GM18868 (cell line): Measurements from ENCODE around the gene NXNL1.
"Not testable (repeated sequence)": the region's sequence is repeated elsewhere in the genome, so short reads cannot be mapped to it uniquely, and the experiment has no call there.

Source experiments
- ATAC-seq: cut with Tn5 transposase; IDR thresholded peaks from one replicate; pipeline ENCODE4 v1.9.1; 2021; ENCODE audit warnings: mild to moderate bottlenecking, moderate library complexity; ENCODE audit not compliant: unreplicated experiment

Gene NXNL1

DNA sequence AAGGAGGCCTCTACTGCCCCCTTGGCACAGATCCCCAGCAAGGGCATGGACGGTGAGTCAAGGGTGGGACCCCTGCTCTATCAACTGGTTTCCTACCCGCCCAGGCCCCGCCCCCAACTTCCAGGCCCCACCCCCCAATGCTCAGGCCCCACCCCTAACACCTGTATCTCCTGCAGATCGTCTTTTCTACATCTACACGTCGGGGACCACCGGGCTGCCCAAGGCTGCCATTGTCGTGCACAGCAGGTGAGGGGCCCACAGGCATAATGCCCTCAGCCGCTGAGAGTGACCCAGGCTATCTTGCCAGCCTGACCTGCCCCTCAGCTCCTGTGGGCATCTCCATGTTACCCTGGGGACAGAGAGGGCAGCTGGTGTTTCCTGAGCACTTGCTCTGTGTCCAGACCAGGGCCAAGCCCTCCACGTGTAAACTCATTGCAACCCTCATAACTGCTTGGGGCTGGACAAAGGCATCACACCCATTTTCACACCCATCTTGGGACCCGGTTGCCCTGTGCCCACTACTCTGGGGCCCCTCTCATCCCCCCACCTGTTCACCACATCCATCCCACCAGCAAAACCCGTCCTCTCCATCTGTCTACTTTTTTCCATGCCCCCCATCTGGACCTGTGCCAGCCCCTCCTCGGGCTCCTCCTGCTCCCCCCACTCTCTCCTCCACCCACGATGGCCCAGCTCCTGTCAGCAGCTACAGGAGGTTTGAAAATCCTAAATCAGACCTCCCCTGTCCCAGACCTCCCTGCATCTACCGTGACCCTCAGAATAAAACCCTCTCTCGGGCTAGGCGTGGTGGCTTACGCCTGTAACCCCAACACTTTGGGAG lies 26.8 kb upstream of the NXNL1 start:
- no peak for ATAC-seq

DNA sequence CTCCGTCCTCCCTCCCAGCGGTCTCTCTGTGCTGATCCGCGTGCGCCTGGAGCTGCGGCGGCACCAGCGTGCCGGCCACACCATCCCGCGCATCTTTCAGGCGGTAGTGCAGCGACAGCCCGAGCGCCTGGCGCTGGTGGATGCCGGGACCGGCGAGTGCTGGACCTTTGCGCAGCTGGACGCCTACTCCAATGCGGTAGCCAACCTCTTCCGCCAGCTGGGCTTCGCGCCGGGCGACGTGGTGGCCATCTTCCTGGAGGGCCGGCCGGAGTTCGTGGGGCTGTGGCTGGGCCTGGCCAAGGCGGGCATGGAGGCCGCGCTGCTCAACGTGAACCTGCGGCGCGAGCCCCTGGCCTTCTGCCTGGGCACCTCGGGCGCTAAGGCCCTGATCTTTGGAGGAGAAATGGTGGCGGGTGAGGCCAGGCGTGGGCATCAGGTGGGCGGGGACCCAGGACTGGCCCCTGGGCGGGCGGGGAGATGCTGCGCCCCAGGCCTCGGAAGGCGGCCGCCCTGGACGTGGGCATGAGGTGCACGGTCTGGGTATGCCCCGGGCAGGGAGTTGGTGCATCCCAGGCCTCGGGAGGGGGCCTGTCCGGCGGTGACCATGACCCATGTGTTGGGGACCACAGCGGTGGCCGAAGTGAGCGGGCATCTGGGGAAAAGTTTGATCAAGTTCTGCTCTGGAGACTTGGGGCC lies 26.0 kb upstream of the NXNL1 start:
- no peak for ATAC-seq

DNA sequence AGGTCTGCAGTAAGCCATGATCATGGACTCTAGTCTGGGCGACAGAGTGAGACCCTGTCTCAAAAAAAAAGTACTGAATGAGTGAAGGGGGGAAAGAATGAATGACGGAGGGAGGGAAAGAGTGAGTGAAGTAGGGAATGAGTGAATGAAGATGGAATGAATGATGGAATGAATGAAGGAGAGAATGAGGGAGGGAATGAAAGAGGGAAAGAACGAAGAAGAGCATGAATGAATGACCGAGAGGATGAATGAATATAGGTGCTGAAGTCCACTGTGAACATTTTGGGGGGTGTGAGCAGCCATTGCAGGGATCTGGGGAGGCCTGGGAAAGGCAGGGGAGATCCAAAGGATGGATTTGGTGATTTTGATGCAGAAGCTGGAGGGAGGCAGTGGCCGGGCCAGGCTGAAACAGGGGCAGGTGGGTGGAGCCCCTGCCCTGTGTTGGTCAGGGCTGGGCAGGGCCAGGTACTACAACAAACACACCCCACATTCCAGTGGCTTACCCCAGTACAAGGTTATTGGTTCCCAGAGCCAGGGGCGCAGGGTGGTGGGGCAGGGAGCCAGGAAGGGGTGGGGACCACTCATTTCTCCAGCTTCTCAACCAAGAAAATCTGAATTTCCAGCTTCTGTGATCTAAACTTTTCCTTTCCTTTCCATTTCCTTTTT lies 23.9 kb upstream of the NXNL1 start:
- ATAC-seq, result no peak

DNA sequence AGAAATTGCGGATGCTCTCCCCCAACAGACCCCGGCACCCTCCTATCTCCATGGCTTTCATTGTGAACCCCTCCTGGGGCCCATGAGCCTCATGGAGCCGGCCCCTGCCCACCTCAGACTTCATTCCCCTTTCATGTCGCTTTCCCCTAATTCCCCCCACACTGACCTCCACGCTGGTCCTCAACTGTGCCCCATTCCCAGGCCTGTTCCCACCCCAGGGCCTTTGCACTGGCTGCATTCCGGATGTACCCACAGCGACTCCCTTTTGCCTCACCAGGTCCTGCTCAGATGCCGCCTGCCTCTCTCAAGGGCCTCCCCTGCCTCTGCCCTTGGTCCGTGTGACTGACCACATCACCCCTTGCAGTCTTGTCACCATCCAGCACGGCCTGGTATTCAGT lies 22.9 kb upstream of the NXNL1 start:
- ATAC-seq, result no peak

DNA sequence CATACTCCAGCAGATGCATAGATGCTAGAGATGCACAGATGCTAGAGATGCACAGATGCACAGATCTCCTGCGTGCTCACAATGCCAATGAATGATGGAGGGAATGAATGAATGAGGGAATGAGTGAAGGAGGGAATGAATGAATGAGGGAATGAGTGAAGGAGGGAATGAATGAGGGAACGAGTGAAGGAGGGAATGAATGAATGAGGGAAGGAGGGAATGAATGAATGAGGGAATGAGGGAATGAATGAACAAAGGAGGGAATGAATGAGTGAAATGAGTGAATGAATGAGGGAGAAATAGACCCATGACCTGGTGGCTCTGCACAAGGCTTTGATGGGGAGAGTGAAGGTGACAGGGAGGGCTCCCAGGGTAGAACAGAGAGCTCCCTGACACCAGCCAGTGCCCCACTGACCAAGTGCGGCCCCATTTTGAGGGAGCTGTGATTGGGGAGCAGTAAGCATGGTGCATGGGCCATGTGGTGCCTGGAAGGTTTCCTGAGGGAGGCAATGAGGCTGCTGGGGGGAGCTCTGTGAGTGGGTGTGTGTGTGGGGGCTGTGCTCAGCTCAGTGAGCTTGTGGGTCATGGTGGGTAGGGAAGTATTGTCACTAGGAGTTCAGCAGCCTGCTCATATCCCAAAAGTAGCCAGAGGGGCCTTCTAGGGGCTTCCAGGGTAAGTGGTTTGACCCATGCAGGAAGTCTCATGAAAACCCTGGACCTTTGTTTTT lies 22.3 kb upstream of the NXNL1 start:
- ATAC-seq, result no peak

DNA sequence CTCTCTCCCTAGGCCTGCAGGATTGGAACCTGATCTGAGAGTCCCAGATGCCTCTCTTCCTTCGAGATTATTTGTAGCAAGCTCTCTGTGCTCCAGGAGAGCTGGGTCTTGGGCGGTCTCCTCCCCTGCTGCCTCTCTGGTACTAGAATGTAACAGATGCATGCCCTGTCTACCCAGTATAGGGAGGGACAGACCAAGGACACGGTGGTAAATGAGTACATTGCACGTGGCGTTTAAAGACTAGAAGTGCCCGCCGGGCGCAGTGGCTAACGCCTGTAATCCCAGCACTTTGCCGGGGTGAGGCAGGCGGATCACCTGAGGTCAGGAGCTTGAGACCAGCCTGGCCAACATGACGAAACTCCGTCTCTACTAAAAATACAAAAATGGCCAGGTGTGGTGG lies 21.3 kb upstream of the NXNL1 start:
- ATAC-seq, result no peak

DNA sequence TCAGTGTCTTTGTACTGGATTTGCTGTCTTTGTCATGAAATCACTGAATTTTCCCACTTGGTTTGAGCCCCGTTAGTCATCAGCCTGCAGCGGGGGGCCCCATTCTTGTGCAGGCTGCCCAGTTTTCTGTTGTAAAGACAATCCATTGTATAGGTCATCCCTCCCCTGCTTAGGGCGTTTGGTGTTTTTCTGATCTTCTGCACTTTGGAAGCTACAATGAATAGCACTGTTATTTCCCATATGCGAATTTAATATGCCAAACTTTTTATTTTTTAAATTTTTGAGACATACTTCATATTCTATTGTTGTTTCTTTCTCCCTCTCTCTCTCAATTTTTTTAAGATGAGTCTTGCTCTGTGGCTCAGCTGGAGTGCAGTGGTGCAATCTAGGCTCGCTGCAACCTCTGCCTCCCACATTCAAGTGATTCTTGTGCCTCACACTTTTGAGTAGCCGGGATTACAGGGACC lies 18.6 kb upstream of the NXNL1 start:
- no peak for ATAC-seq

DNA sequence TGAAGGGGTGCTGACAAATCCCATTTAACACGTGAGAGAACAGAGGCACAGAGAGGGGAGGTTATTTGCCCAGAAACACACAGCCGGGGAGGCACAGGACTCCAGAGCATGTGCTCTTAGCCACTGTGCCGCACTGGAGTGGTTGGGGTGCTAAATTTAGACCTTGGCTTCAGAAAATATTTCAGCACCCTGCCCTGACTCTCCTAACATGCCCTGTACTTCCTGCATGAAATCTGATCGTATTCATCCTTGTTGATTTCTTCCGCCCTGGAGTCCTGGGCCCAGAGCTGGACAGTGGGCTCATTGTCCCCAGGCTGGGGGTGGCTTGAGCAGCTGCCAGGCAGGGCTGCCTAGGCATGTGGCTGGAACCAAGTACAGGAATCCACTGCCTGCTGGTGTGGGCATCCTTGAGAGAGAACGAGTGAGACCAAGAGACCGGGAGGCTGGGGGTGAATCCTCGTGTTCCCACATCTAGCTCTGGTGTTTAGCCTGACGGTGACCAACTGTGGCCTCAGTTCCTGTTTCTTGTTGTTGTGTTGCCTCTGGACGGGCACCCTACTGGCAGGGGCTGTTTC lies 14.9 kb upstream of the NXNL1 start:
- ATAC-seq, result no peak

DNA sequence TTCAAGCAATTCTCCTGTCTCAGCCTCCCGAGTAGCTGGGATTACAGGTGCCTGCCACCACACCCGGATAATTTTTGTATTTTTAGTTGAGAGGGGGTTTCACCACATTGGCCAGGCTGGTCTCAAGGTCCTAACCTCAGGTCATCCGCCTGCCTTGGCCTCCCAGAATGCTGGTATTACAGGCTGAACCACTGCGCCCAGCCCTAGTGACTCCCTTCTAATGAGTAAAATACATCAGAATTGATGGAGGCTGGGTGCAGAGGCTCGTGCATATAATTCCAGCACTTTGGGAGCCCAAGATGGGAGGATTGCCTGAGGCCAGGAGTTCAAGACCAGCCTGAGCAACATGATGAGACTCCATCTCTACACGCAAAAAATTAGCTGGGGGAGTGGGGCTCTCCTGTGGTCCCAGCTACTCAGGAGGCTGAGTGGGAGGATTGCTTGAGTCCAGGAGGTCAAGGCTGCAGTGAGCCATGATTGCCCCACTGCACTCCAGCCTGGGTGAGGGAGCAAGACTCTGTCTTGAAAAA lies 14.3 kb upstream of the NXNL1 start:
- ATAC-seq, result not testable (repeated sequence)

DNA sequence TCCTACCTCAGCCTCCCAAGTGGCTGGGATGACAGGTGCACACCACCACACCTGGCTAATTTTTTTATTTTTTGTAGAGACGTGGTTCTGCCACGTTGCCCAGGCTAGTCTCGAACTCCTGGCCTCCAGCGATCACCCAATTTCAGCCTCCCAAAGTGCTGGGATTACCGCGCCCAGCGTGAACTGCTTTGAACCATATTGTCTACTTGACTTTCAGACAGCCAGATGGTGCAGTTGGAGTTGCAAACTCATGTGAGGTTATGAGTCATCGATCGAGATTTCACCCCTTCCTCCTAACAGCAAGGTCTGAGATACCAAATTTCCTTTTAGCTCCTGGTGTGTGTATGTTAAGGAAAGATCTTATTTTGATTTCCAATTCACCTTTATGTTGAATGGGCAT lies 12.3 kb upstream of the NXNL1 start:
- ATAC-seq, result no peak

DNA sequence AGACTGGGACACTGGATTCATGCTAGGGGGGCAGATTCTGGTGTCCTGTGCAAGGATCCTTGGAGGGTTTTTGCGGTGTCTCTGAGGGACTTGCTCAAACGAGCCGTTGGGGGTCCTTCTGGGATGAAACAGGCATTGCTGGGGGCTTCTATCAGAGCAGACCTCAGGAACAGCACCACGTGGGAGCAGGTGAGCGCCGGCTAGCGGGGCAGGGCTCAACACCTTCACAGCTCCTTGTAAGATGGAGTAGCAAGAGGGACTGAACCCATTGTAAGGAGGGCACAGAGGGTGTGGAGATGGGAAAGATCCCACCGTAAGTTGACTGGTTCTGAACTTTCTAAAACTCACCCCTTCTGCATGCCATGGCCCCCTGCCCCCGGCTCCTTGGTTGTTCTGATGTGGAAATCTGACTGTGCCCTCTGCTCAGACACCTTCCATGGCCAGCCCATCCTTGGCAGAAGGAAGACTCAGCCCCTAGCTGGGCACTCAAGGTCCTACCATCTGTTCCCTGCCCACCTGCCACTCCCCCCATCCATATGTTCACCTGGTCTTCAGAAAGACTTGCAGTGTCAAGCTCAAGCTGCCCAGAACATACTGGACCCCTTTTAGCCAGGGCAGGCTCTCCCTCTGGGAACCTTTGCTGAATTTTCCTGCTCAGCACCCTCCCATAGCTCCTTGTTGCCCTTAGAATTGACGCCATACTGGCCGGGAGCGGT lies 10.8 kb upstream of the NXNL1 start:
- ATAC-seq, result no peak

DNA sequence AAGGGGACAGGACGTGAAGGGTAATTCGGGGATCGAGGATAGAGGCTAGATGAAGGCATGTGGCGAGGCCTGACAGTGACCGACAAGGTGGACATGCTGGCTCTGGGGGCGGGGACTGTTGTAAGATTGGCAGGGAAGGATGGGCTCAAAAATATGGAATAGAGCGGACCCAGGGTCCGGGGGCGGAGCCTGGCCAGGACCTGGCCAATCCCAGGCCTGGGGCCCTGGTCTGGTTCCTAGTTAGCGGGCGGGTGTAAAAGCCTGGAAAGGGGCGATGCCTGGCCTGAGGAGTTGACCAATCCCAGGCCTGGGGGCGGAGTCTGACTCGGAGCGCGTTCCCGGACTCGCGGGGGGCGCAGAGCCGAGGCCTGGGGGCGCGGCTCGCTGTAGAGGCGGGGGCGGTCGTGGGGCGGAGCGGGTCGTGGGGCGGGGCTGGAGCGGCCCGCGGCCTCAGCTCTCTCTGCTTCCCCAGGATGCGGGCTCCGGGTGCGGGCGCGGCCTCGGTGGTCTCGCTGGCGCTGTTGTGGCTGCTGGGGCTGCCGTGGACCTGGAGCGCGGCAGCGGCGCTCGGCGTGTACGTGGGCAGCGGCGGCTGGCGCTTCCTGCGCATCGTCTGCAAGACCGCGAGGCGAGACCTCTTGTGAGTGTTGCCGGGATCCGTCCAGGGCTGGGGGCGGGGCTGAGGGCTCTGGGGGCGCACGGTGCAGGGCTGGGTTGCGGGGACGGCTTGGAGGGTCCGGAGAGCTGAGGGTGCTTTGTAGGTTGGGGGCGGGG lies 9.5 kb upstream of the NXNL1 start, which contains the start of gene SLC27A1:
Gene SLC27A1, plus strand, starts transcription at position 457 of the 774 bp plus-strand sequence. Its CDS starts 17 bp downstream, at position 474.
- peak; percentile 80 for ATAC-seq

DNA sequence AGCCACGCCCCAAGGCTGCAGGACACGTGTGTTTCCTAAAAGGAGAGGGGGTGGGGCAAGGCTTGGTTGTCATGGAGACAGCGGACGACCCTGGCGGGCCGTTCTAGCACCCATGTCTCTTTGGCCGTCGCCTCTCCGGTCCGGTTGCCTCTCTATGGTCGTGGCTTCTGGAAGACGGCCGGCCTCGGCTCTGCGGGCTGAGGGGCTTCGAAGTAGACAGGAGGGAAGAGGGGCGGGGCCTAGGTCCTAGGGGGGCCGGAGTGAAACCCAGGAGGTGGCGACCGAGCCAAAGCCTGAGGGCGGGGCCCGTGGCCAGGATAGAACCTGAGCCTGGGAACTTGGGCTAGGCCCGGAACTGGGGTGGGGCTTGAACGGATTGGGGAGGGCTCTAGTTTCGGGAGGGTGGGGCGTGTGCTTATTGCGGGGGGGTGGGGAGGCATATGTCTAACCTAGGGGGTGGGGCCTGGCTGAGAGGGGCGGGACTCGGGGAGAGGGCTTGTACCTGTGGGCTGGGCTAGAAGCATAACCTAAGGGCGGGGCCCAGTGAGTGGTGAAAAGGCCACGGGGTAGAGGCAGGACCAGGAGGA lies 8.8 kb upstream of the NXNL1 start:
- ATAC-seq, result peak; percentile 57

DNA sequence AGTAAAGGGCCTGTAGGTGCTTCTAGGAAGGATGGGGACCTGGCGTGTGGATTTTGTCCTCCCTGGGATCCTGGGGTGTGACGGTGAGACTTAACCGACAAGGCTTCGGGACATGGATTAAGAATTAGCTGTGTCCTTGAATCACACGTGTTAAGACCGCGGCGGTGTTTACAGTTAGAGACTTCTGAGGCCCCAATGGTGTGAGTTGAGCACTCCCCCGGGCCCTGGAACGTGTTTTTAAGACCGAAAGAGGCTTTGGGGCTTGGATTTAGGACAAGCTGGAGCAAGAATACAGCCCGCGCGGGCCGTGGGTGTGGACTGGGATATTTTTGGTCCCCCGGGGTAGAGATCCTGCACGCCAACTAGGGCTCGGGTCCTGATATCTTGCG lies 8.4 kb upstream of the NXNL1 start:
- ATAC-seq, result no peak

DNA sequence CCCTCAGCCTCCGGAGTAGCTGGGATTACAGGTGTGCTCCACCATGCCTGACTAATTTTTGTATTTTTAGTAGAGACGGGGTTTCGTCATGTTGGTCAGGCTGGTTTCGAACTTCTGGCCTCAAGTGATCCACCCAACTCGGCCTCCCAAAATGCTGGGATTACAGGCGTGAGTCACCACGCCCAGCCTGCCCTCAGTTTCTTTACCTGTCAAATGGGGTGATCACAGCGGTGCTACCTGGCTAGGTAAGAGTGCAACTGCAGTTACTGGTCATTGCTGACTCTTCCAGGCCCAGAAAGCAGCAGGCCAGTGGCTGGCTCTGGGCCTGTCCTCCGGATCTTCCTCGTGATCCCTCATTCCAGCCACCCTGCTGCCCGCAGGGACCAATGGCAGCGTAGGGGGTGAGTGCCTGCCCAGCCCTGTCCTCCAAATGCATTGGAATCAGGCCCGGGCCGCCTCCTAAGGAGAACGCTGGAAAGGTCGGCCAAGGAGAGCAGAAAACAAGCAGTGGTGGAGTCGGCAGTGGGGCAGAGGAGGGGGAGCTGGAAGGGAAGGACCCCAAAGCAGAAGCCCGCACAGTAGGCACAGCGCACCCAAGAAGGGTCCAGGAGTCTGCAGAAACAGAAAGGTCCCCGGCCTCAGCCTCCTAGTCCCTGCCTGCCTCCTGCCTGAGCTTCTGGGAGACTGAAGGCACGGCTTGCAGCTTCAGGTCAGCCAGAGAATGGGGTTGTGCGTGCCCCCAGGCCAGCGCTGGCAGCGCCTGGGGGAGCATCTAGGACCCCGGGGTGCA lies 7.8 kb upstream of the NXNL1 start:
- no peak for ATAC-seq

DNA sequence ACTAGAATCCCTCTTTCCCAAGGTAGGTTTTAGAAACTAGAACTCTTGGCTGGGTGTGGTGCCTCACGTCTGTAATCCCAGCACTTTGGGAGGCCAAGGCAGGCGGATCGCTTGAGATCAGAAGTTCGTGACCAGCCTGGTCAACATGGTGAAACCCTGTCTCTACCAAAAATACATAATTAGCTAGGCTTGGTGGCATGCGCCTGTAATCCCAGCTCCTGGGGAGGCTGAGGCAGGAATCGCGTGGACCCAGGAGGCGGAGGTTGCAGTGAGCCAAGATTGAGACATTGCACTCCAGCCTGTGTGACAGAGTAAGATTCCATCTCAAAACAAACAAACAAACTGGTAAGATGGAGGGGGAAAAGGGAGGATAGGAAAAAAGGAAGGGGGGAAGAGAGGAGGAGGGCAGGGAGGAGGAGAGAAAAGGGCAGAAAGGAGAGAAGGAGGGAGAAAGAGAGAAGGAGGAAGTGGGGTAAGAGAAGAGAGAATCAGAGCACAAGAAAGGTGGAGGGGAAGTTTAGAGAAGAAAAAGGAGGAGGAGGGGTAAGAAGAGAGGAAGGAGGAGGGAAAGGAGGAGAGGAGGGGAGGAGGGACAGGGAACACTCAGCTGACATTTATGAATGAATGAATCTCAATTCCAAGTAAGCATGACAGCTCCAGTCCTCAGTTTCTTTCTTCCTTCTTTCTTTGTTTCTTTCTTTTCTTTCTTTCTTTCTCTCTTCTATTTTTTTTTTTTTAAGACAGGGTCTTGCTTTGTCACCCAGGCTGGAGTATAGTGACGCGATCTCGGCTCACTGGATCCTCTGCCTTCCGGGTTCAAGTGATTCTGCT lies 7.0 kb upstream of the NXNL1 start:
- no peak for ATAC-seq

DNA sequence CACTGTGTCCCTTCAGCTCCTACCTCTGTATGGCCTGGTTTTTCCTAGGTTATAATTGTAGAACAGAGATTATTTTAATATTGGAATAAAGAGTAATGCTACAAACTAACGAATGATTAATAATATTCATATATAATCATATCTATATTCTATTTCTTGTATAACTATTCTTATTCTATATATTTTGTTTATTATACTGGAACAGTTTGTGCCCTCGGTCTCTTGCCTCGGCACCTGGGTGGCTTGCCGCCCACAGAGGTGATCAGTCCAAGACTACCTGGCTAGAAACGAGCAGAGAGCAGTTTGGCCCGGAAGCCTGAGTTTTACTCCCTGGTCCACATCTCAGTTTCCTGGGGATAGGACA lies 5.7 kb upstream of the NXNL1 start:
- ATAC-seq, result no peak
